ENCODE results near the gene GEN1. TPM values are rescaled to one million over a fixed set of nuclear protein-coding genes. Genes with fewer than 3 reads are reported as not detected.

Gene GEN1
- total RNA-seq, 1 donor from 2014 or later, result 21.9 TPM

DNA sequence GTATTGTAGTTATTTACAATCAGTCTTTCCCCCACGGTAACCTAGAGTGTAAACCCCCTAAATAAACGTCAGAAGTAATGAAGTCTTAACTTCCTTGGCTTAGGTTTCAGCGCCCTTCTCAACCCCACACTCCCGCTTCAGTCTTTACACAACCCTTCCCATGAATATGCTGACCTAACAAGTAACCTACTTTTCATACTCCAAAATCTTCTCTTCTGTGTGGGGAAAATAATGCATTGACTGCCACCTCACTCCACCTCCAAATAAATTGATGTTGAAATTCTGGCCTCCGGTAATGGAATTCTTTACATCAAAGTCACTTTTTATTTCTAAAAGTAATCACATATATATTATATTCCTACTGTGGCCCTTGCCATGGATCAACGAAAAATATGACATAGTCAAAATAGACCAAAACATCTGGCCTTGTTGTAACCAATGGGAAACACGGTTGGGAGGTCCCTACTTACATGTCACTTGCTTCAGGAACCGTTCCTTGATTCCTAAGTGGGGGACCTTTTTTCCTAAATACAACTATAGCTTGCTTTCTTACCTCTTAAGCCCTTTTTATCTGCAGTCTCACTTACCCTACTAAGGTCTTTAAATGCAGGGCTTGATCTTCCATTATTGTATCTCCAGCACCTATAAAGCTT lies 961 bp downstream of the GEN1 start:
- Mint-ChIP-seq H3K4me1 (ENCODE audit: unreplicated experiment) (peaks cover 18% of the 10 kb centered on the region), H3K9me3 (no peaks in the 10 kb centered on the region), H3K27ac (peak overlapping the region; percentile 88), H3K27me3 (no peaks in the 10 kb centered on the region), H3K4me3 (peak overlapping the region; percentile 90), H3K36me3 (peaks cover 4% of the 10 kb centered on the region)
- DNase-seq (ENCODE audit: extremely low spot score, unreplicated experiment), result no peak
- TF ChIP-seq, protein P1, sequence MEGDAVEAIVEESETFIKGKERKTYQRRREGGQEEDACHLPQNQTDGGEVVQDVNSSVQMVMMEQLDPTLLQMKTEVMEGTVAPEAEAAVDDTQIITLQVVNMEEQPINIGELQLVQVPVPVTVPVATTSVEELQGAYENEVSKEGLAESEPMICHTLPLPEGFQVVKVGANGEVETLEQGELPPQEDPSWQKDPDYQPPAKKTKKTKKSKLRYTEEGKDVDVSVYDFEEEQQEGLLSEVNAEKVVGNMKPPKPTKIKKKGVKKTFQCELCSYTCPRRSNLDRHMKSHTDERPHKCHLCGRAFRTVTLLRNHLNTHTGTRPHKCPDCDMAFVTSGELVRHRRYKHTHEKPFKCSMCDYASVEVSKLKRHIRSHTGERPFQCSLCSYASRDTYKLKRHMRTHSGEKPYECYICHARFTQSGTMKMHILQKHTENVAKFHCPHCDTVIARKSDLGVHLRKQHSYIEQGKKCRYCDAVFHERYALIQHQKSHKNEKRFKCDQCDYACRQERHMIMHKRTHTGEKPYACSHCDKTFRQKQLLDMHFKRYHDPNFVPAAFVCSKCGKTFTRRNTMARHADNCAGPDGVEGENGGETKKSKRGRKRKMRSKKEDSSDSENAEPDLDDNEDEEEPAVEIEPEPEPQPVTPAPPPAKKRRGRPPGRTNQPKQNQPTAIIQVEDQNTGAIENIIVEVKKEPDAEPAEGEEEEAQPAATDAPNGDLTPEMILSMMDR (conservative IDR thresholded peaks at IDR 0.05), result no peak

DNA sequence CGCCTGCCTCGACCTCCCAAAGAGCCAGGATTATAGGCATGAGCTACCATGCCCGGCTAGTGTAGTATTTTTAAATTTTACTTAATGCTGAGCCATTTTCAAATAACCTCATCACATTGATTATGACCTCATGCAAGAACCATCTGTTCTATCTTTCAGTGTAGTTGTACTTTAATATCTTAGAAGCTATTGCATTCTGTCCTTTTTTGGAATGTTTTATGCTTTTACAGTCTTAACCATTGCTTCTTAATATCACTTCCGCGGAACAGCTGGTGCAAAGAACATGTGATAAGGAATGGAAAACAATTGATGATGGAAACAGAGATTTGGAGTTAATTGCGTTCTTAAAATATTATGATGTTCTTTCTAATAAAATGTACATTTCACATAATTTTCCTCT lies 2.7 kb downstream of the GEN1 start:
- TF ChIP-seq, protein P1 (conservative IDR thresholded peaks at IDR 0.05), result no peak
- H3K27ac Mint-ChIP-seq, result peak overlapping the region; percentile 4
- peak overlapping the region; percentile 46 for H3K4me3 Mint-ChIP-seq
- peaks cover 14% of the 10 kb centered on the region for H3K4me1 Mint-ChIP-seq (ENCODE audit: unreplicated experiment)
- no peaks in the 10 kb centered on the region for H3K9me3 Mint-ChIP-seq
- no peak for DNase-seq (ENCODE audit: extremely low spot score, unreplicated experiment)
- H3K27me3 Mint-ChIP-seq, result no peaks in the 10 kb centered on the region
- H3K36me3 Mint-ChIP-seq, result no peaks in the 10 kb centered on the region

DNA sequence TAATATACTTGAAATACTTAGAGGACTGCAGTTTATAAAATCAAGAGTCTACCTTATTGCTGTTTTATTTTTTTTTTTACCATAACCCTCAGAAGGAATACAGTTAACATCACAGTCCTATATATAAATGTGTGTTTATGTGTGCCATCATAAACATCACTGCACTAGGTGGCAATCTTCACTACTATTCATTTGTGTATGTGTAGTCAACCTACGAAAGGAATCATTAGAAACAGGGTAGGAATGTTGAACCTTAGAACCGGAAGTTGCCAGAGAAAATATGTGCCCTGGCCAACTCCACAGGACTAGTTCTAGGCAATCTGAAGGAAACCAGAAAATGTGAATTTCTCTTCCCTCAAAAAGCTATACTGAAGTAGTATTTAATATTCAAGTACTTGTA lies 3.4 kb downstream of the GEN1 start:
- H3K27ac Mint-ChIP-seq, result no peak overlapping the region
- H3K4me3 Mint-ChIP-seq, result peak overlapping the region; percentile 41

DNA sequence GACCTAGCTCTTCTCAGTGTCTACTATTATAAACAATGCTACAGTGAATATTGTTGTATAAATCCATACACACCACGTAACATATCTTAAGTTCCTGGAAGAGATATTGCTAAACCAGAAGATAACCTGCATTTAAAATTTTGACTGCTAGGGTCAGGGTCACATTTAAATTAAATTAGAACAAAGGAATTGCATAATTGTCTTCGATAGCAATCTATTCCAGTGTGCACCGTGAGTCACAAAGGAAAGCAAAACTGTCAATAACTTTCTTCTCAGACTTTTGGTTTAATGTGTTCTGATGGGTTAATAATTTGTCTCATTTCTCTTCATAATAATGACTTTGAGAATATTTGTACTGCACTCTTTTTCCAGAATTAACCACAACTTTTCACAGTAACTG lies 4.2 kb downstream of the GEN1 start:
- DNase-seq (ENCODE audit: extremely low spot score, unreplicated experiment), result no peak
- no peaks in the 10 kb centered on the region for H3K9me3 Mint-ChIP-seq
- TF ChIP-seq, protein P1 (conservative IDR thresholded peaks at IDR 0.05), result no peak
- no peak overlapping the region for H3K27ac Mint-ChIP-seq
- H3K4me1 Mint-ChIP-seq (ENCODE audit: unreplicated experiment), result peaks cover 4% of the 10 kb centered on the region
- no peaks in the 10 kb centered on the region for H3K27me3 Mint-ChIP-seq
- H3K4me3 Mint-ChIP-seq, result no peak overlapping the region
- peaks cover 4% of the 10 kb centered on the region for H3K36me3 Mint-ChIP-seq

More for the DNA sequence above, 3.4 kb downstream of the GEN1 start:
- Mint-ChIP-seq H3K36me3 (peaks cover under 1% of the 10 kb centered on the region), H3K4me1 (ENCODE audit: unreplicated experiment) (peaks cover 9% of the 10 kb centered on the region), H3K27me3 (no peaks in the 10 kb centered on the region), H3K9me3 (no peaks in the 10 kb centered on the region)
- TF ChIP-seq, protein P1 (conservative IDR thresholded peaks at IDR 0.05), result no peak
- no peak for DNase-seq (ENCODE audit: extremely low spot score, unreplicated experiment)

DNA sequence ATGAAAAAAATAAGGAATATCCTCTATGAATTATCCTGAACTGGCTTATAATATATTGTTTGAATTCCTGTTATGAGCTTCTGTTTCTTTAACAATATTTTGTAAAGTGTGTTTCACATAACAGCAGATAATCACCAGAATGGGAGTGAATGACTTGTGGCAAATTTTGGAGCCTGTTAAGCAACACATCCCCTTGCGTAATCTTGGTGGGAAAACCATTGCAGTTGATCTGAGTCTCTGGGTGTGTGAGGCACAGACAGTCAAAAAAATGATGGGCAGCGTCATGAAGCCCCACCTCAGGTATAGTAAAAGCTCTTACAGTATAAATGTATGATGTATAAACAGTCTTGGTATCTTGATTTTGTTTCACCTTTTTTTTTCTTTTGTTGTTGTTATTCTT lies 5.9 kb downstream of the GEN1 start:
- no peak for DNase-seq (ENCODE audit: extremely low spot score, unreplicated experiment)
- H3K27ac Mint-ChIP-seq, result no peak overlapping the region
- TF ChIP-seq, protein P1 (conservative IDR thresholded peaks at IDR 0.05), result no peak
- H3K9me3 Mint-ChIP-seq, result no peaks in the 10 kb centered on the region
- H3K4me1 Mint-ChIP-seq (ENCODE audit: unreplicated experiment), result peaks cover 4% of the 10 kb centered on the region
- peaks cover 5% of the 10 kb centered on the region for H3K36me3 Mint-ChIP-seq
- no peaks in the 10 kb centered on the region for H3K27me3 Mint-ChIP-seq
- no peak overlapping the region for H3K4me3 Mint-ChIP-seq
